Keratinocyte (primary cell): Measurements from ENCODE around the gene TNFRSF14. TPM values are rescaled to one million over a fixed set of nuclear protein-coding genes. Genes with fewer than 3 reads are reported as not detected.
A peak's percentile ranks its signal among the peaks of the same experiment; 100 is the strongest.

Source experiments
- DNase-seq: peaks from one replicate; pipeline ENCODE4 v3.0.0-alpha.2; 2011; ENCODE audit warnings: low read depth, missing footprints, low spot score
- FAIRE-seq: peaks from 2 replicates; lab custom pipeline; 2011; peaks lifted over from hg19 to GRCh38; lab: Jason Lieb, UNC
- H2AFZ ChIP-seq: 2 replicates; pipeline ENCODE4 v1.6.0; 2012; ENCODE audit warnings: low read length, control low read depth, inconsistent platforms; ENCODE audit not compliant: control insufficient read depth
- H3K27ac ChIP-seq: 2 replicates; pipeline ENCODE4 v1.5.1; 2011; ENCODE audit warnings: low read length; ENCODE audit not compliant: control insufficient read depth, insufficient read depth
- H3K27me3 ChIP-seq: 3 replicates; pipeline ENCODE4 v1.6.0; 2011; ENCODE audit warnings: low read length; ENCODE audit not compliant: control insufficient read depth, insufficient read depth; ENCODE audit errors: extremely low read depth
- H3K36me3 ChIP-seq, 2 experiments: 2 replicates in 1 of 2; 3 replicates in 1 of 2; pipeline ENCODE4 v1.5.1; 2011; ENCODE audit warnings: low read length in 2 of 2, mild to moderate bottlenecking in 1 of 2; ENCODE audit not compliant: control insufficient read depth in 2 of 2, insufficient read depth in 2 of 2; ENCODE audit errors: extremely low read depth in 1 of 2
- H3K4me1 ChIP-seq: 3 replicates; pipeline ENCODE4 v1.5.1; 2011; ENCODE audit warnings: low read length; ENCODE audit not compliant: control insufficient read depth, insufficient read depth; ENCODE audit errors: extremely low read depth
- H3K4me2 ChIP-seq: 3 replicates; pipeline ENCODE4 v1.6.0; 2011; ENCODE audit warnings: low read depth, low read length; ENCODE audit not compliant: control insufficient read depth, insufficient read depth; ENCODE audit errors: extremely low read depth
- H3K4me3 ChIP-seq, 3 experiments: fragments of 200-600 bp in 1 of 3; sonication (generic) in 1 of 3; 2 replicates in 2 of 3; 3 replicates in 1 of 3; pipeline ENCODE4 v1.5.1; 2011 to 2016; ENCODE audit warnings: low read length in 3 of 3, mild to moderate bottlenecking in 3 of 3, control low read depth in 2 of 3, inconsistent platforms in 1 of 3, low read depth in 1 of 3, mixed read lengths in 1 of 3, mixed run types in 1 of 3, moderate library complexity in 1 of 3; ENCODE audit not compliant: control insufficient read depth in 2 of 3, insufficient read depth in 2 of 3; ENCODE audit errors: extremely low read depth in 1 of 3
- H3K79me2 ChIP-seq: 2 replicates; pipeline ENCODE4 v1.6.0; 2012; ENCODE audit warnings: low read length; ENCODE audit not compliant: control insufficient read depth, insufficient read depth
- H3K9ac ChIP-seq: 3 replicates; pipeline ENCODE4 v1.6.0; 2011; ENCODE audit warnings: low read length; ENCODE audit not compliant: control insufficient read depth, insufficient read depth; ENCODE audit errors: extremely low read depth
- H3K9me1 ChIP-seq: 3 replicates; pipeline ENCODE4 v1.6.0; 2011; ENCODE audit warnings: low read length; ENCODE audit not compliant: control insufficient read depth, insufficient read depth; ENCODE audit errors: extremely low read depth
- H3K9me3 ChIP-seq: 2 replicates; pipeline ENCODE4 v1.5.1; 2012; ENCODE audit warnings: low read depth, low read length; ENCODE audit not compliant: control insufficient read depth
- H4K20me1 ChIP-seq: 3 replicates; pipeline ENCODE4 v1.6.0; 2011; ENCODE audit warnings: low read length; ENCODE audit not compliant: control insufficient read depth, insufficient read depth; ENCODE audit errors: extremely low read depth
- CTCF ChIP-seq, 3 experiments: IDR thresholded peaks in 1 of 3; conservative IDR thresholded peaks in 1 of 3; optimal IDR thresholded peaks in 1 of 3; 2 replicates in 2 of 3; 3 replicates in 1 of 3; pipeline versions ENCODE3 to v1.5.1; 2011; ENCODE audit warnings: low read length in 3 of 3, mild to moderate bottlenecking in 3 of 3, moderate library complexity in 2 of 3, control low read depth in 1 of 3, inconsistent platforms in 1 of 3; ENCODE audit not compliant: insufficient read depth in 2 of 3; ENCODE audit errors: extremely low read depth in 1 of 3
- EZH2 ChIP-seq: IDR thresholded peaks from one replicate; pipeline ENCODE4 v1.6.1; 2012; ENCODE audit warnings: inconsistent platforms, mild to moderate bottlenecking, low read length, moderate library complexity
- dilution Hi-C: fragments of 300-500 bp; cut with MboI; formaldehyde crosslinking; loops from one replicate; pipeline ENCODE4 v1.7.0; 2020; ENCODE audit warnings: low sequenced_read_pairs; ENCODE audit not compliant: extremely low pct_ligation_motif_present
- polyA plus RNA-seq, 5 experiments: library from polyadenylated mRNA; depleted of rRNA in 3 of 5; stranded (reverse) in 3 of 5; stranded (forward) in 1 of 5; unstranded in 1 of 5; fragments of >200 nt; gene quantifications; 1 replicate in 1 of 5; 2 replicates in 3 of 5; 3 replicates in 1 of 5; pipeline versions ENCODE4 v1.2.1 to v1.2.3, GENCODE V29; 2011 to 2012; ENCODE audit warnings: missing spikeins in 2 of 5, low read depth in 1 of 5, low replicate concordance in 1 of 5

Gene TNFRSF14
- polyA plus RNA-seq, 1 donor (not counting 4 experiments of a cell fraction or from before 2014, with no cell fraction given): 5.2 TPM

GRCh38 chr1:2533365-2533764 lies 22.8 kb upstream of the TNFRSF14 start:
- FAIRE-seq (peak; percentile 90), DNase-seq (no peak)
- TF ChIP-seq EZH2: no peak
- TF ChIP-seq CTCF (optimal IDR thresholded peaks at IDR 0.05 in 1 of 3, IDR thresholded peaks at IDR 0.05 in 1 of 3, conservative IDR thresholded peaks at IDR 0.05 in 1 of 3; ENCODE audit: extremely low read depth in 1 of 3, insufficient read depth in 2 of 3, low read length in 3 of 3): no peak
- Histone ChIP-seq H3K9me1 (no peaks in the 10 kb centered on the region), H4K20me1 (no peaks in the 10 kb centered on the region), H3K4me2 (peak overlapping the region; percentile 68), H3K9me3 (no peaks in the 10 kb centered on the region), H2AFZ (no peak overlapping the region), H3K9ac (peak overlapping the region; percentile 65), H3K36me3 (no peaks in the 10 kb centered on the region), H3K4me1 (peaks cover 76% of the 10 kb centered on the region), H3K27me3 (no peaks in the 10 kb centered on the region), H3K27ac (peak overlapping the region; percentile 80), H3K79me2 (no peaks in the 10 kb centered on the region), H3K4me3 (no peak overlapping the region)
- dilution Hi-C loops: no loop called here

DNA sequence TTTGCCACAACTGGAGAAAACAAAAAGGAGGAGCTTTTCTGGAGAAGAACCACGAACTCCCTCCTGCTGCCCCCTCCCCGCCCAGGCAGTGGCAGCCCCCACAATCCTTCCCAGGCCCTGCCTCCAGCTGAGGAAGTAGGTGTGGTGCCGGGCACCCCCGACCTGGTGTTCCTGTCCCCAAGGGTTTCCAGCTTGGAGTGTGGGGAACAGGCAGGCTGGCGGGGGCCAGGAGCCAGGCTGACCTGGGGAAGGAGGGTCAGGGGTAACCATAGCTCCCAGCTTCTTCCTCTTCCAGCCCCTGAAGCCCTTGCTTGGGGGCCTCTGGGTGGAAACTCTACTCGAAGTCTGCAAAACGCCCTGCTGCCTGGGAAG lies 21.9 kb upstream of the TNFRSF14 start:
- DNase-seq: no peak
- no peak for FAIRE-seq
- H3K36me3 ChIP-seq: no peaks in the 10 kb centered on the region
- H3K4me1 ChIP-seq: peaks cover 71% of the 10 kb centered on the region
- no peaks in the 10 kb centered on the region for H3K27me3 ChIP-seq
- no peak for TF ChIP-seq EZH2
- TF ChIP-seq CTCF (optimal IDR thresholded peaks at IDR 0.05 in 1 of 3, IDR thresholded peaks at IDR 0.05 in 1 of 3, conservative IDR thresholded peaks at IDR 0.05 in 1 of 3; ENCODE audit: extremely low read depth in 1 of 3, insufficient read depth in 2 of 3, low read length in 3 of 3): no peak
- H3K9me3 ChIP-seq: no peaks in the 10 kb centered on the region
- peak overlapping the region; percentile 47 for H3K9ac ChIP-seq
- H2AFZ ChIP-seq: no peak overlapping the region
- H3K4me2 ChIP-seq: peak overlapping the region; percentile 68
- no peaks in the 10 kb centered on the region for H3K79me2 ChIP-seq
- peak overlapping the region in 1 of 3 experiments; percentile 27 for H3K4me3 ChIP-seq
- H3K27ac ChIP-seq: peak overlapping the region; percentile 75
- H3K9me1 ChIP-seq: no peaks in the 10 kb centered on the region
- H4K20me1 ChIP-seq: no peaks in the 10 kb centered on the region
- dilution Hi-C loops: no loop called here
